ENCODE data around the gene PRDM12.

The PRDM12 gene

DNA sequence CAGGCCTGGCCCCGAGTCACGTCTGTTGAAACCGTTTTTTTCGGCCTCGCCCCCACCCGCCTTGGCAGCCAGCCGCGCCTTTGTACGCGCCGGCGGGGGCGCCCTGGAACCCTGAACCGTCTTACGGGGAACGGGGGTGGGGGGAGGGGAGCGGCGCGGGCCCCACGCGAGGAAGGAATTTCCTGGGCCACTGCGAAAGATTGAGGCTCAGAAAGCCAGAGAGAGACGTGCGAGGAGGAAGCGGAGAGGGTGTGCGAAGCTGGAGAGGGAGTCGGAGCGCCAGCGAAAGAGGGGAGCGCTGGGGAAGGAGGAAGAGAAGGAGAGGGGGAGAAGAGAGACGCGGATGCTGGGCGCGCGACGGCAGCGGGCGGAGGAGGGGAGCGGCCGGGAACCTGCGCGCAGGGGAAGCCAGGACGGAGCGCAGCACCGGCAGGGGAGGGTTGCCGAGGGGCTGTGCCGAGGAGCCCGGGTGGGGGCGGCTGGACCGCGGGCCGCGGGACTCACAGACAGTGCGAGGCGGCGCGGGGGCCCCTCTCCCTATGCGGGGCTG lies 4.6 kb upstream of the PRDM12 start (continued):
- TF ChIP-seq GLIS2 (tag by site-specific recombination; IDR thresholded peaks at IDR 0.05) = peak; percentile 42; the same call in 1 of the 2 replicates
- TF ChIP-seq, protein P1, sequence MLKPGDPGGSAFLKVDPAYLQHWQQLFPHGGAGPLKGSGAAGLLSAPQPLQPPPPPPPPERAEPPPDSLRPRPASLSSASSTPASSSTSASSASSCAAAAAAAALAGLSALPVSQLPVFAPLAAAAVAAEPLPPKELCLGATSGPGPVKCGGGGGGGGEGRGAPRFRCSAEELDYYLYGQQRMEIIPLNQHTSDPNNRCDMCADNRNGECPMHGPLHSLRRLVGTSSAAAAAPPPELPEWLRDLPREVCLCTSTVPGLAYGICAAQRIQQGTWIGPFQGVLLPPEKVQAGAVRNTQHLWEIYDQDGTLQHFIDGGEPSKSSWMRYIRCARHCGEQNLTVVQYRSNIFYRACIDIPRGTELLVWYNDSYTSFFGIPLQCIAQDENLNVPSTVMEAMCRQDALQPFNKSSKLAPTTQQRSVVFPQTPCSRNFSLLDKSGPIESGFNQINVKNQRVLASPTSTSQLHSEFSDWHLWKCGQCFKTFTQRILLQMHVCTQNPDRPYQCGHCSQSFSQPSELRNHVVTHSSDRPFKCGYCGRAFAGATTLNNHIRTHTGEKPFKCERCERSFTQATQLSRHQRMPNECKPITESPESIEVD (tag by site-specific recombination; IDR thresholded peaks at IDR 0.05) = no peak
- TF ChIP-seq ZNF274 (IDR thresholded peaks at IDR 0.05; ENCODE audit: low read length) = no peak
- TF ChIP-seq ZNF274 (tag by site-specific recombination; IDR thresholded peaks at IDR 0.05; ENCODE audit: borderline replicate concordance) = no peak
- TF ChIP-seq ZNF596 (tag by site-specific recombination; IDR thresholded peaks at IDR 0.05) = no peak
- TF ChIP-seq, protein P2, sequence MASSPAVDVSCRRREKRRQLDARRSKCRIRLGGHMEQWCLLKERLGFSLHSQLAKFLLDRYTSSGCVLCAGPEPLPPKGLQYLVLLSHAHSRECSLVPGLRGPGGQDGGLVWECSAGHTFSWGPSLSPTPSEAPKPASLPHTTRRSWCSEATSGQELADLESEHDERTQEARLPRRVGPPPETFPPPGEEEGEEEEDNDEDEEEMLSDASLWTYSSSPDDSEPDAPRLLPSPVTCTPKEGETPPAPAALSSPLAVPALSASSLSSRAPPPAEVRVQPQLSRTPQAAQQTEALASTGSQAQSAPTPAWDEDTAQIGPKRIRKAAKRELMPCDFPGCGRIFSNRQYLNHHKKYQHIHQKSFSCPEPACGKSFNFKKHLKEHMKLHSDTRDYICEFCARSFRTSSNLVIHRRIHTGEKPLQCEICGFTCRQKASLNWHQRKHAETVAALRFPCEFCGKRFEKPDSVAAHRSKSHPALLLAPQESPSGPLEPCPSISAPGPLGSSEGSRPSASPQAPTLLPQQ (tag by site-specific recombination; IDR thresholded peaks at IDR 0.05) = 0 out of 2 replicates have a peak, but pooled peaks have one; percentile 39
- peak; percentile 56 for TF ChIP-seq ZBTB8A (tag by site-specific recombination; IDR thresholded peaks at IDR 0.05)
- no peak for TF ChIP-seq ZNF664 (tag by site-specific recombination; IDR thresholded peaks at IDR 0.05)
- TF ChIP-seq ZNF146 (tag by site-specific recombination; IDR thresholded peaks at IDR 0.05) = no peak
- no peak for TF ChIP-seq ZNF623 (tag by site-specific recombination; IDR thresholded peaks at IDR 0.05)
- no peak for TF ChIP-seq ZNF335 (tag by site-specific recombination; conservative IDR thresholded peaks at IDR 0.05)
- peak; percentile 54 for TF ChIP-seq ZNF341 (tag by site-specific recombination; IDR thresholded peaks at IDR 0.05; ENCODE audit: low read depth)
- TF ChIP-seq, protein P3, sequence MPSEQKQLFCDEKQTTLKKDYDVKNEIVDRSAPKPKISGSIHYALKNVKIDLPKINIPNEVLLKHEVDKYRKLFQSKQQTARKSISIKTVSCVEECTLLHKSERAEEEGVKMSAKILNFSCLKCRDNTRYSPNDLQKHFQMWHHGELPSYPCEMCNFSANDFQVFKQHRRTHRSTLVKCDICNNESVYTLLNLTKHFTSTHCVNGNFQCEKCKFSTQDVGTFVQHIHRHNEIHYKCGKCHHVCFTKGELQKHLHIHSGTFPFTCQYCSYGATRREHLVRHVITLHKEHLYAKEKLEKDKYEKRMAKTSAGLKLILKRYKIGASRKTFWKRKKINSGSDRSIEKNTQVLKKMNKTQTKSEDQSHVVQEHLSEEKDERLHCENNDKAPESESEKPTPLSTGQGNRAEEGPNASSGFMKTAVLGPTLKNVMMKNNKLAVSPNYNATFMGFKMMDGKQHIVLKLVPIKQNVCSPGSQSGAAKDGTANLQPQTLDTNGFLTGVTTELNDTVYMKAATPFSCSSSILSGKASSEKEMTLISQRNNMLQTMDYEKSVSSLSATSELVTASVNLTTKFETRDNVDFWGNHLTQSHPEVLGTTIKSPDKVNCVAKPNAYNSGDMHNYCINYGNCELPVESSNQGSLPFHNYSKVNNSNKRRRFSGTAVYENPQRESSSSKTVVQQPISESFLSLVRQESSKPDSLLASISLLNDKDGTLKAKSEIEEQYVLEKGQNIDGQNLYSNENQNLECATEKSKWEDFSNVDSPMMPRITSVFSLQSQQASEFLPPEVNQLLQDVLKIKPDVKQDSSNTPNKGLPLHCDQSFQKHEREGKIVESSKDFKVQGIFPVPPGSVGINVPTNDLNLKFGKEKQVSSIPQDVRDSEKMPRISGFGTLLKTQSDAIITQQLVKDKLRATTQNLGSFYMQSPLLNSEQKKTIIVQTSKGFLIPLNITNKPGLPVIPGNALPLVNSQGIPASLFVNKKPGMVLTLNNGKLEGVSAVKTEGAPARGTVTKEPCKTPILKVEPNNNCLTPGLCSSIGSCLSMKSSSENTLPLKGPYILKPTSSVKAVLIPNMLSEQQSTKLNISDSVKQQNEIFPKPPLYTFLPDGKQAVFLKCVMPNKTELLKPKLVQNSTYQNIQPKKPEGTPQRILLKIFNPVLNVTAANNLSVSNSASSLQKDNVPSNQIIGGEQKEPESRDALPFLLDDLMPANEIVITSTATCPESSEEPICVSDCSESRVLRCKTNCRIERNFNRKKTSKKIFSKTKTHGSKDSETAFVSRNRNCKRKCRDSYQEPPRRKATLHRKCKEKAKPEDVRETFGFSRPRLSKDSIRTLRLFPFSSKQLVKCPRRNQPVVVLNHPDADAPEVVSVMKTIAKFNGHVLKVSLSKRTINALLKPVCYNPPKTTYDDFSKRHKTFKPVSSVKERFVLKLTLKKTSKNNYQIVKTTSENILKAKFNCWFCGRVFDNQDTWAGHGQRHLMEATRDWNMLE (tag by site-specific recombination; conservative IDR thresholded peaks at IDR 0.05; ENCODE audit: low read depth) = no peak
- no peak for TF ChIP-seq INSM2 (tag by site-specific recombination; IDR thresholded peaks at IDR 0.05)
- TF ChIP-seq ZBTB44 (tag by site-specific recombination; IDR thresholded peaks at IDR 0.05) = no peak
- peak; percentile 56 for TF ChIP-seq ZFHX2 (tag by site-specific recombination; conservative IDR thresholded peaks at IDR 0.05)
- TF ChIP-seq ZNF624 (tag by site-specific recombination; IDR thresholded peaks at IDR 0.05) = no peak
- TF ChIP-seq, protein P4, sequence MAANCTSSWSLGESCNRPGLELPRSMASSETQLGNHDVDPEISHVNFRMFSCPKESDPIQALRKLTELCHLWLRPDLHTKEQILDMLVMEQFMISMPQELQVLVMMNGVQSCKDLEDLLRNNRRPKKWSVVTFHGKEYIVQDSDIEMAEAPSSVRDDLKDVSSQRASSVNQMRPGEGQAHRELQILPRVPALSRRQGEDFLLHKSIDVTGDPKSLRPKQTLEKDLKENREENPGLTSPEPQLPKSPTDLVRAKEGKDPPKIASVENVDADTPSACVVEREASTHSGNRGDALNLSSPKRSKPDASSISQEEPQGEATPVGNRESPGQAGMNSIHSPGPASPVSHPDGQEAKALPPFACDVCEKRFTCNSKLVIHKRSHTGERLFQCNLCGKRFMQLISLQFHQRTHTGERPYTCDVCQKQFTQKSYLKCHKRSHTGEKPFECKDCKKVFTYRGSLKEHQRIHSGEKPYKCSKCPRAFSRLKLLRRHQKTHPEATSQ (tag by site-specific recombination; IDR thresholded peaks at IDR 0.05) = no peak
- TF ChIP-seq ZNF777 (tag by site-specific recombination; IDR thresholded peaks at IDR 0.05; ENCODE audit: borderline replicate concordance) = peak; percentile 78; the same call in 1 of the 2 replicates
- peak; percentile 70; the same call in 1 of the 2 replicates for TF ChIP-seq ZNF366 (tag by site-specific recombination; conservative IDR thresholded peaks at IDR 0.05)
- TF ChIP-seq GLI2 (tag by site-specific recombination; IDR thresholded peaks at IDR 0.05; ENCODE audit: borderline replicate concordance, low read depth) = no peak
- no peak for TF ChIP-seq OSR2 (tag by site-specific recombination; IDR thresholded peaks at IDR 0.05)
- peak; percentile 26; the same call in 1 of the 2 replicates for TF ChIP-seq SP2 (tag by site-specific recombination; IDR thresholded peaks at IDR 0.05)
- TF ChIP-seq ZFP41 (tag by site-specific recombination; IDR thresholded peaks at IDR 0.05; ENCODE audit: borderline replicate concordance) = no peak
- TF ChIP-seq ZBTB48 (tag by site-specific recombination; IDR thresholded peaks at IDR 0.05) = no peak

Data from HEK293 (cell line).